Fibroblast of mammary gland (primary cell): Measurements from ENCODE around the gene POLN.

ENCODE experiments used
- DNase-seq: peaks from one replicate; pipeline ENCODE4 v3.0.0-alpha.2; 2010; ENCODE audit warnings: low read depth
- H3K4me3 ChIP-seq: 2 replicates; pipeline ENCODE4 v1.5.1; 2011; ENCODE audit warnings: low read depth, mild to moderate bottlenecking, low read length, moderate library complexity; ENCODE audit not compliant: control insufficient read depth
- TF ChIP-seq, protein P1 (sequence below): conservative IDR thresholded peaks from 2 replicates; pipeline ENCODE4 v1.5.1; 2011; ENCODE audit warnings: low read depth, low read length, inconsistent platforms; ENCODE audit not compliant: control insufficient read depth, insufficient read depth

The POLN gene

GRCh38 chr4:2274320-2275043 is 32.6 kb upstream of the POLN start:
- DNase-seq = no peak
- TF ChIP-seq, protein P1, sequence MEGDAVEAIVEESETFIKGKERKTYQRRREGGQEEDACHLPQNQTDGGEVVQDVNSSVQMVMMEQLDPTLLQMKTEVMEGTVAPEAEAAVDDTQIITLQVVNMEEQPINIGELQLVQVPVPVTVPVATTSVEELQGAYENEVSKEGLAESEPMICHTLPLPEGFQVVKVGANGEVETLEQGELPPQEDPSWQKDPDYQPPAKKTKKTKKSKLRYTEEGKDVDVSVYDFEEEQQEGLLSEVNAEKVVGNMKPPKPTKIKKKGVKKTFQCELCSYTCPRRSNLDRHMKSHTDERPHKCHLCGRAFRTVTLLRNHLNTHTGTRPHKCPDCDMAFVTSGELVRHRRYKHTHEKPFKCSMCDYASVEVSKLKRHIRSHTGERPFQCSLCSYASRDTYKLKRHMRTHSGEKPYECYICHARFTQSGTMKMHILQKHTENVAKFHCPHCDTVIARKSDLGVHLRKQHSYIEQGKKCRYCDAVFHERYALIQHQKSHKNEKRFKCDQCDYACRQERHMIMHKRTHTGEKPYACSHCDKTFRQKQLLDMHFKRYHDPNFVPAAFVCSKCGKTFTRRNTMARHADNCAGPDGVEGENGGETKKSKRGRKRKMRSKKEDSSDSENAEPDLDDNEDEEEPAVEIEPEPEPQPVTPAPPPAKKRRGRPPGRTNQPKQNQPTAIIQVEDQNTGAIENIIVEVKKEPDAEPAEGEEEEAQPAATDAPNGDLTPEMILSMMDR = no peak
- no peak overlapping the region for H3K4me3 ChIP-seq

GRCh38 chr4:2273657-2274319 is 31.9 kb upstream of the POLN start:
- TF ChIP-seq, protein P1 = no peak
- H3K4me3 ChIP-seq = no peak overlapping the region
- DNase-seq = no peak

DNA sequence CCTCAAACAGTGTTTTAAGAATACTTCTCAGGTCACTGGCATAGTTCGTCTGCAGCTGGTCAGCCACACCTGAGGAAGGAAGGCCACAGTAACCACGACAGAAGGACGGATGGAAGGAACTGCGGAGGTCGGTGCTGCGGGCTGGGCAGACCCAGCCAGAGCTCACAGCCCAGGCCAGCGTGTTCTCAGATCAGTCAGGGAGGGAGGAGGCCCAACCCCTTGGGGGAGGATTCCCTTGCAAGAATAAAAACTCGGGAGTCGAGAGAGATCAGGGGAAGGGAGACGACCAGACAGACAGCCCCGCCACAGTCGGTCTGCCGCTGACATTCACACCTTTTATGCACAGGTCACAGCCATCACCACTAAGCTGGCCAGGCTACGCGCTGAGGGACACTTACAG is 31.3 kb upstream of the POLN start:
- TF ChIP-seq, protein P1 = no peak
- DNase-seq = no peak
- H3K4me3 ChIP-seq = no peak overlapping the region

- H3K4me3 ChIP-seq = no peak overlapping the region
- TF ChIP-seq, protein P1 = no peak
- no peak for DNase-seq
Measured at GRCh38 chr4:2272828-2273120, 30.9 kb upstream of the POLN start.

- no peak for DNase-seq
- no peak overlapping the region for H3K4me3 ChIP-seq
- TF ChIP-seq, protein P1 = no peak
Measured at GRCh38 chr4:2272026-2272827, 30.3 kb upstream of the POLN start.

DNA sequence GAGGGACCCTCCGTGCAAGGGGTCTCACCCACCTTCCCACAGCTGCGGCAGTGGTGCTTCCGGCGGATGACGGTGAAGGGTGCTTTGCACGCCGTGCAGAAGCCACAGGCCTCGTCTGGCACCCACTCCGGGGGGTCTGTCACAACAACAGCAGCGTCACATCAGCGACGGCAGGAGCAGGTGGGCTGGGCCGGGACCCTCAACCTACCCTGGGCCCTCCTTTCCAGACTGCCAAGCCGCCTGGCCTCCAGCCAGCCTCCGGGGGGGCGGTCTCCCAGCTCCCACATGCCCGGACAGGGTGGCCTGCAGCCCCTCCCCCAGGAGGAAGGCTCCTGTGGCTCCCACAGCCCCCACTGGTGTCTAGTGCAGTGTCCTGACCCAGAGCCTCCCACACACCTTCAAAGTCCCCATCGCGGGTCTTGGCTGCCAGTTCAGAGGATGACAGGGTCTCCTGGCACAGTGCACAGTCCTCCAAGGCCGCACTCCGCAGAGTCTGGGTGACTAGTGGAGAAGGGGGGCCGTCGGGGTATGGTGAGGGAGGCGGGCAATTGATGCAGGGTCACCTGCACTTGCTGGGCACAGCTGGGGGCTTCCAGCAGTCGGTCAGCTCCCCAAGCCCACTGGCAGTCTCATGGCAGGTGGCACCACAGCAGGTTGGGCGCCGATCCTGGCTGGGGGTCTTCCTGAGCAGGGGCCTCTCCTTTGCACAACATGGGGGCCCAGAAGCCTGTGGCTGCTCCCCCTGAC is 29.5 kb upstream of the POLN start:
- TF ChIP-seq, protein P1 = no peak
- DNase-seq = no peak
- H3K4me3 ChIP-seq = no peak overlapping the region
